ENCODE measurements around the gene COG8. TPM values are rescaled to one million over a fixed set of nuclear protein-coding genes. Genes with fewer than 3 reads are reported as not detected.
A peak's percentile ranks its signal among the peaks of the same experiment; 100 is the strongest.

The COG8 gene
- total and polyA plus RNA-seq, 9 of the 15 experiments (the other 6 are each of a cell fraction or from before 2014, with no cell fraction given) = 3.7 to 42.6 (median 30.1) TPM

DNA sequence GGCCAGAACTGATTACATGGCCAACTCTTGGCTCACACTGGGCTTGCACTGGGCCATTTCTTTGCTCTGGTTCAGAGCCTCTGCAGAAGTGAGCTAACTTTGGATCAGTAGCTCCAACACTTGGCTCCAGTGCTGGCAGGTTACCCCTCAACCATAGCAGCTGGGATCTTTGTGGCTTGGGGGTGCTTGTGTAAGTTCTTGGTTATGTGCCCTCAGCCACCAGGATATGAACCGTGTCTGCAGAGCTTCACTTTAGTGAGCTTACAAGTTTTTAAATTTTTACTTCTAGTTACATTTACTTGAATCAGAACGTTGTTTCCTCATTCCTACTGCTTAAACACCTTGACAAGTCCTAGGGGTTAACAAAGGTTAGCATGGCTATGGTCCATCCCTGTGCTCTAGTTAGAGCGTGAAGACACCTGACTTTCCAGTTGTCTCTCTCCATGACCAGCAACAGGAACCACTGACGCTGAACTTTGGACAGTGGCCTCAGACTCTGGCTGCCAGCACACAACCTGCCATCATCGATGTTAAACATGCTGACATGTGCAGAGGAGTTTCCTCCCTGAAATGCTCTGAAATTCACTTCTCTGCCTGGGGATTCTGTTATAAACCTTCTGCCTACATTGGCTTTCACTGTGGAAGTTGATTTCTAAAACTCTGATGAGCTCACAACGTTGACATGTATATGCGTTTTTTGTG, 13.0 kb downstream of the COG8 start:
- CTCF ChIA-PET (ENCODE audit: low intra/inter-chr PET ratio) = no interaction called here
- H4K20me1 ChIP-seq (replicated peaks; ENCODE audit: control insufficient read depth, insufficient read depth, low read length) = peaks cover 40% of the 10 kb centered on the region
- in situ Hi-C loops (cut with MboI) (no loop called here), intact Hi-C loops (cut with micrococcal nuclease) (no loop called here)
- no peak for TF ChIP-seq SAFB2 (IDR thresholded peaks at IDR 0.05; ENCODE audit: borderline replicate concordance, low read depth, low read length, severe bottlenecking)
- TF ChIP-seq ZNF140 (CRISPR knock-in tag; IDR thresholded peaks at IDR 0.05) = no peak
- no peak for TF ChIP-seq PTRF (tag; IDR thresholded peaks at IDR 0.05)
- no peak for TF ChIP-seq TAF15 (IDR thresholded peaks at IDR 0.05; ENCODE audit: low read depth, low read length)
- 0 out of 2 replicates have a peak, but pooled peaks have one; percentile 46 for TF ChIP-seq POLR2A (conservative IDR thresholded peaks at IDR 0.05)
- no peak for TF ChIP-seq CHCHD3 (CRISPR knock-in tag; IDR thresholded peaks at IDR 0.05)
- TF ChIP-seq RCOR1 (IDR thresholded peaks at IDR 0.05; ENCODE audit: borderline replicate concordance in 1 of 2, low read depth in 2 of 2, low read length in 2 of 2) = no peak
- no peak for TF ChIP-seq NCOA4 (IDR thresholded peaks at IDR 0.05; ENCODE audit: partially characterized antibody)
- BruUV-seq (replicated peaks) = no TSS peak
- no peaks in the 10 kb centered on the region for H3K27me3 ChIP-seq (ENCODE audit: control insufficient read depth in 2 of 2, insufficient read depth in 2 of 2, low read length in 2 of 2)
- no peak overlapping the region; a peak in 1 of 4 replicates for H3K9ac ChIP-seq (ENCODE audit: insufficient read depth in 1 of 2, low read depth in 2 of 2, low read length in 2 of 2)
- 52% methylated on average over 7 of the region's 7 CpGs for WGBS (ENCODE audit: insufficient coverage, low coverage, missing lambda C conversion rate)
- ATAC-seq = no peak
- H3K36me3 ChIP-seq (ENCODE audit: control insufficient read depth, insufficient read depth, low read length) = peaks cover 79% of the 10 kb centered on the region
- POLR2A ChIA-PET = interaction anchor here (0.7 to 5.1 kb wide), 6 partner anchors 10 to 767 kb away, joined by 3 to 51 read pairs (median 4); partner anchors contain the start of genes COG8 and NIP7
- H3K79me2 ChIP-seq (ENCODE audit: control insufficient read depth, insufficient read depth, low read length) = peaks cover 91% of the 10 kb centered on the region
- FAIRE-seq = peak; percentile 77
- no peak for DNase-seq (ENCODE audit: extremely low read depth in 1 of 4, low spot score in 3 of 4)
- no peaks in the 10 kb centered on the region for H3K9me1 ChIP-seq (ENCODE audit: control insufficient read depth, insufficient read depth, low read length)
- H3K4me2 ChIP-seq (ENCODE audit: insufficient read depth, low read length) = peak overlapping the region; percentile 53
- no peak overlapping the region for H2AFZ ChIP-seq (ENCODE audit: low read depth, low read length)
- no peak overlapping the region; the same call in 1 of the 2 replicates for H3K4me3 ChIP-seq
- H3K27ac ChIP-seq (ENCODE audit: extremely low read depth, low read depth, low read length) = no peak overlapping the region
- peaks cover 23 to 66% of the 10 kb centered on the region in 2 experiments; a peak in 4 of 5 replicates for H3K4me1 ChIP-seq (replicated peaks in 1 of 2; ENCODE audit: control insufficient read depth in 2 of 2, insufficient read depth in 2 of 2, low read length in 2 of 2)
- no peaks in the 10 kb centered on the region for H3K9me3 ChIP-seq (replicated peaks; ENCODE audit: control insufficient read depth, insufficient read depth, low read depth, low read length)

All from K562 (cell line).